KMS-11 (cell line): ENCODE results near the gene CRBN.
A peak's percentile ranks its signal among the peaks of the same experiment; 100 is the strongest.

Source experiments
- H2AFZ ChIP-seq: fragments of 200-600 bp; sonication (generic); 2 replicates; pipeline ENCODE4 v1.6.1; 2016; ENCODE audit warnings: antibody characterized with exemption, mixed run types, low read depth
- H3K27ac ChIP-seq: fragments of 200-600 bp; sonication (generic); 2 replicates; pipeline ENCODE4 v1.6.1; 2016; ENCODE audit warnings: mild to moderate bottlenecking, mixed run types
- H3K27me3 ChIP-seq: fragments of 200-600 bp; sonication (generic); 2 replicates; pipeline ENCODE4 v1.6.1; 2017; ENCODE audit warnings: mild to moderate bottlenecking, low read depth, mixed run types, moderate library complexity; ENCODE audit not compliant: insufficient read depth
- H3K36me3 ChIP-seq: fragments of 200-600 bp; sonication (generic); 2 replicates; pipeline ENCODE4 v1.6.1; 2017; ENCODE audit warnings: mild to moderate bottlenecking, mixed run types; ENCODE audit not compliant: insufficient read depth
- H3K4me1 ChIP-seq: fragments of 200-600 bp; sonication (generic); 2 replicates; pipeline ENCODE4 v1.6.1; 2016; ENCODE audit warnings: mild to moderate bottlenecking, low read depth, mixed run types; ENCODE audit not compliant: poor library complexity, severe bottlenecking
- H3K4me2 ChIP-seq: fragments of 200-600 bp; sonication (generic); 2 replicates; pipeline ENCODE4 v1.7.0; 2016; ENCODE audit warnings: mild to moderate bottlenecking, mixed run types
- H3K4me3 ChIP-seq: fragments of 200-600 bp; sonication (generic); IDR thresholded peaks from 2 replicates; pipeline ENCODE4 v1.6.1; 2017; ENCODE audit warnings: low read depth, low read length, mixed read lengths; ENCODE audit not compliant: insufficient read depth
- H3K79me2 ChIP-seq: fragments of 200-600 bp; sonication (generic); 2 replicates; pipeline ENCODE4 v1.6.1; 2016; ENCODE audit warnings: low read depth, mixed run types; ENCODE audit not compliant: insufficient read depth
- H3K9ac ChIP-seq: fragments of 200-600 bp; sonication (generic); 2 replicates; pipeline ENCODE4 v1.6.1; 2016; ENCODE audit warnings: mild to moderate bottlenecking, mixed run types
- H4K20me1 ChIP-seq: fragments of 200-600 bp; sonication (generic); 2 replicates; pipeline ENCODE4 v1.6.1; 2016; ENCODE audit warnings: mild to moderate bottlenecking, mixed run types; ENCODE audit not compliant: insufficient read depth
- CTCF ChIP-seq: fragments of 200-600 bp; sonication (generic); conservative IDR thresholded peaks from 2 replicates; pipeline ENCODE4 v1.6.1; 2017; ENCODE audit warnings: low read depth, mild to moderate bottlenecking, antibody characterized with exemption, low read length, moderate library complexity, mixed read lengths

The CRBN gene

GRCh38 chr3:3126477-3127431 lies 52.7 kb downstream of the CRBN start, which contains the start of gene TRNT1:
TSS of gene TRNT1 (plus strand) at chr3:3126940. CDS start at chr3:3129041, 2,101 bp downstream.
- no peak for TF ChIP-seq CTCF
- no peaks in the 10 kb centered on the region for H4K20me1 ChIP-seq
- peak within 1 kb of the TSS; percentile 80 for H3K4me3 ChIP-seq
- peak within 1 kb of the TSS; percentile 87 for H2AFZ ChIP-seq
- peak within 1 kb of the TSS; percentile 99 for H3K9ac ChIP-seq
- no peaks in the 10 kb centered on the region for H3K36me3 ChIP-seq
- no peaks in the 10 kb centered on the region for H3K4me1 ChIP-seq
- H3K4me2 ChIP-seq, result peak within 1 kb of the TSS; percentile 84
- H3K27ac ChIP-seq, result peak within 1 kb of the TSS; percentile 89
- peaks cover 13% of the 10 kb centered on the region; the same call in 1 of the 2 replicates for H3K79me2 ChIP-seq
- H3K27me3 ChIP-seq, result no peaks in the 10 kb centered on the region

GRCh38 chr3:3125977-3126376 lies 53.5 kb downstream of the CRBN start:
- Histone ChIP-seq H3K4me1 (no peaks in the 10 kb centered on the region), H3K9ac (peak overlapping the region; percentile 99), H2AFZ (peak overlapping the region; percentile 87), H3K79me2 (peaks cover 13% of the 10 kb centered on the region; the same call in 1 of the 2 replicates), H3K27ac (peak overlapping the region; percentile 89), H3K27me3 (no peaks in the 10 kb centered on the region), H3K36me3 (no peaks in the 10 kb centered on the region), H3K4me3 (peak overlapping the region; percentile 80), H3K4me2 (peak overlapping the region; percentile 59), H4K20me1 (no peaks in the 10 kb centered on the region)
- no peak for TF ChIP-seq CTCF

GRCh38 chr3:3119393-3119851 lies 60.1 kb downstream of the CRBN start:
- H4K20me1 ChIP-seq, result no peaks in the 10 kb centered on the region
- no peak overlapping the region for H3K4me2 ChIP-seq
- no peak overlapping the region for H3K9ac ChIP-seq
- H3K4me1 ChIP-seq, result no peaks in the 10 kb centered on the region
- H3K36me3 ChIP-seq, result no peaks in the 10 kb centered on the region
- H3K79me2 ChIP-seq, result no peaks in the 10 kb centered on the region
- no peak overlapping the region for H3K4me3 ChIP-seq
- no peak overlapping the region for H2AFZ ChIP-seq
- no peaks in the 10 kb centered on the region for H3K27me3 ChIP-seq
- no peak overlapping the region for H3K27ac ChIP-seq
- TF ChIP-seq CTCF, result no peak

- no peak overlapping the region for H3K4me3 ChIP-seq
- H2AFZ ChIP-seq, result no peak overlapping the region
- H3K36me3 ChIP-seq, result no peaks in the 10 kb centered on the region
- H4K20me1 ChIP-seq, result no peaks in the 10 kb centered on the region
- H3K9ac ChIP-seq, result no peak overlapping the region
- H3K4me1 ChIP-seq, result no peaks in the 10 kb centered on the region
- H3K79me2 ChIP-seq, result no peaks in the 10 kb centered on the region
- no peak for TF ChIP-seq CTCF
- H3K4me2 ChIP-seq, result no peak overlapping the region
- H3K27me3 ChIP-seq, result no peaks in the 10 kb centered on the region
- no peak overlapping the region for H3K27ac ChIP-seq
These were observed 61.8 kb downstream of the CRBN start for GRCh38 chr3:3117651-3118050.
